ENCODE measurements around the gene CPA4.

- no peak for TF ChIP-seq CTCF (IDR thresholded peaks at IDR 0.05)
- TF ChIP-seq POLR2A (IDR thresholded peaks at IDR 0.05): no peak
- TF ChIP-seq EP300 (IDR thresholded peaks at IDR 0.05): no peak
- no peak for TF ChIP-seq POLR2AphosphoS5 (IDR thresholded peaks at IDR 0.05)
Measured at GRCh38 chr7:130362251-130362816, 69.4 kb downstream of the CPA4 start.
